ENCODE measurements around the gene SRP72. TPM values are rescaled to one million over a fixed set of nuclear protein-coding genes. Genes with fewer than 3 reads are reported as not detected.

SRP72 gene
- polyA plus RNA-seq (2011; rRNA removed) (134 and 176 TPM in 2 replicates), polyA minus RNA-seq (2011; rRNA and poly(A)+ RNA removed) (164 and 177 TPM in 2 replicates)

GRCh38 chr4:56467284-56468096 is at the start of gene SRP72:
TSS of gene SRP72 (plus strand) at chr4:56467617. CDS start at chr4:56467636, 19 bp downstream.
- Histone ChIP-seq H3K27ac (ENCODE audit: low read depth, low read length) (peak within 1 kb of the TSS; percentile 96), H3K4me3 (ENCODE audit: low read depth, low read length) (peak within 1 kb of the TSS; percentile 95), H3K9me3 (ENCODE audit: control insufficient read depth, insufficient read depth, low read length) (no peaks in the 10 kb centered on the region; the same call in 1 of the 2 replicates), H3K27me3 (ENCODE audit: control insufficient read depth, insufficient read depth, low read length) (no peaks in the 10 kb centered on the region)
- no peak for TF ChIP-seq CTCF (IDR thresholded peaks at IDR 0.05; ENCODE audit: low read depth, low read length)
- ChIA-PET CTCF (interaction anchor here (1.4 to 2.6 kb wide), 4 partner anchors 31 to 369 kb away, joined by 3 to 10 read pairs (median 4); partner anchors contain the start of genes PAICS and PPAT), POLR2A (interaction anchor here (0.6 to 3.1 kb wide), 3 partner anchors 32 to 407 kb away, joined by 3 to 33 read pairs (median 5); partner anchors contain the start of genes PAICS and PPAT)
- DNase-seq (ENCODE audit: low read depth, low spot score) = peak; percentile 63

- DNase-seq (ENCODE audit: low read depth, low spot score) = no peak
- TF ChIP-seq CTCF (IDR thresholded peaks at IDR 0.05; ENCODE audit: low read depth, low read length) = no peak
- Histone ChIP-seq H3K27ac (ENCODE audit: low read depth, low read length) (no peak overlapping the region), H3K4me3 (ENCODE audit: low read depth, low read length) (no peak overlapping the region), H3K27me3 (ENCODE audit: control insufficient read depth, insufficient read depth, low read length) (no peaks in the 10 kb centered on the region), H3K9me3 (ENCODE audit: control insufficient read depth, insufficient read depth, low read length) (no peaks in the 10 kb centered on the region)
- CTCF ChIA-PET = interaction anchor here (0.7 to 4.4 kb wide), 10 partner anchors 9 to 412 kb away, joined by 3 to 70 read pairs (median 11); partner anchors contain the start of genes PAICS and PPAT
- POLR2A ChIA-PET = no interaction called here
Observed at GRCh38 chr4:56424176-56424575, 43.2 kb upstream of the SRP72 start.

GRCh38 chr4:56424697-56425514 is 42.5 kb upstream of the SRP72 start:
- H3K27me3 ChIP-seq (ENCODE audit: control insufficient read depth, insufficient read depth, low read length) = no peaks in the 10 kb centered on the region
- no peak overlapping the region for H3K27ac ChIP-seq (ENCODE audit: low read depth, low read length)
- POLR2A ChIA-PET = interaction anchor here (1.3 kb wide), 1 partner anchor 11 kb away, joined by 6 read pairs; the partner anchor contains the start of genes PAICS and PPAT
- CTCF ChIA-PET = interaction anchor here (0.6 to 4.4 kb wide), 24 partner anchors 8 to 553 kb away, joined by 3 to 70 read pairs (median 5); partner anchors contain the start of genes AASDH, NOA1, PAICS and PPAT
- DNase-seq (ENCODE audit: low read depth, low spot score) = no peak
- no peaks in the 10 kb centered on the region for H3K9me3 ChIP-seq (ENCODE audit: control insufficient read depth, insufficient read depth, low read length)
- H3K4me3 ChIP-seq (ENCODE audit: low read depth, low read length) = no peak overlapping the region
- peak; percentile 68 for TF ChIP-seq CTCF (IDR thresholded peaks at IDR 0.05; ENCODE audit: low read depth, low read length)

GRCh38 chr4:56425518-56425917 is 41.9 kb upstream of the SRP72 start:
- H3K4me3 ChIP-seq (ENCODE audit: low read depth, low read length) = no peak overlapping the region
- ChIA-PET CTCF (interaction anchor here (0.6 to 4.4 kb wide), 21 partner anchors 8 to 552 kb away, joined by 3 to 70 read pairs (median 5); partner anchors contain the start of genes AASDH, NOA1, PAICS and PPAT), POLR2A (interaction anchor here (1.3 kb wide), 1 partner anchor 10 kb away, joined by 6 read pairs; the partner anchor contains the start of genes PAICS and PPAT)
- H3K9me3 ChIP-seq (ENCODE audit: control insufficient read depth, insufficient read depth, low read length) = no peaks in the 10 kb centered on the region
- TF ChIP-seq CTCF (IDR thresholded peaks at IDR 0.05; ENCODE audit: low read depth, low read length) = 0 out of 2 replicates have a peak, but pooled peaks have one; percentile 3
- H3K27me3 ChIP-seq (ENCODE audit: control insufficient read depth, insufficient read depth, low read length) = no peaks in the 10 kb centered on the region
- DNase-seq (ENCODE audit: low read depth, low spot score) = no peak
- no peak overlapping the region for H3K27ac ChIP-seq (ENCODE audit: low read depth, low read length)
